WTC11 (cell line): ENCODE measurements around the gene PRAMEF2. TPM values are rescaled to one million over a fixed set of nuclear protein-coding genes. Genes with fewer than 3 reads are reported as not detected.
"Not testable (repeated sequence)": the region's sequence is repeated elsewhere in the genome, so short reads cannot be mapped to it uniquely, and the experiment has no call there.

Experiments
- ATAC-seq: fragments of 200-7000 bp; cut with Tn5 transposase; 2 replicates; pipeline ENCODE4 v1.10.0; 2021; ENCODE audit warnings: mild to moderate bottlenecking, moderate library complexity
- CTCF ChIA-PET: fragments of 300-600 bp; sonication (Branson Sonifier 250); formaldehyde crosslinking; loops from one replicate; lab custom pipeline; 2021; ENCODE audit warnings: antibody characterized with exemption; lab: Charles Lee
- POLR2A ChIA-PET: fragments of 350-600 bp; sonication (Branson Sonifier 250); formaldehyde crosslinking; loops from one replicate; lab custom pipeline; 2021; ENCODE audit warnings: antibody characterized with exemption; lab: Charles Lee
- DNase-seq: peaks from one replicate; pipeline ENCODE4 v3.0.0; 2021; ENCODE audit warnings: low spot score
- H3K27ac Mint-ChIP-seq: 2 replicates; pipeline ENCODE4 v1.8.0; 2021; ENCODE audit warnings: mixed read lengths
- H3K27me3 Mint-ChIP-seq: 2 replicates; pipeline ENCODE4 v1.8.0; 2021; ENCODE audit warnings: low read depth, mild to moderate bottlenecking, moderate library complexity, mixed read lengths
- H3K36me3 Mint-ChIP-seq: 2 replicates; pipeline ENCODE4 v1.8.0; 2021; ENCODE audit warnings: mixed read lengths
- H3K4me1 Mint-ChIP-seq: 2 replicates; pipeline ENCODE4 v1.8.0; 2022; ENCODE audit warnings: mixed read lengths
- H3K4me3 Mint-ChIP-seq: 2 replicates; pipeline ENCODE4 v1.8.0; 2021; ENCODE audit warnings: mild to moderate bottlenecking, moderate library complexity, mixed read lengths
- H3K9me3 Mint-ChIP-seq: 2 replicates; pipeline ENCODE4 v1.8.0; 2021; ENCODE audit warnings: mixed read lengths
- ELF4 ChIP-seq: sonication (generic); formaldehyde crosslinking; IDR thresholded peaks from 2 replicates; pipeline ENCODE4 v1.8.1; 2022; ENCODE audit warnings: low read depth, mild to moderate bottlenecking, moderate library complexity, missing genetic modification reagents
- ETV6 ChIP-seq: sonication (generic); formaldehyde crosslinking; IDR thresholded peaks from 2 replicates; pipeline ENCODE4 v1.8.1; 2022; ENCODE audit warnings: mild to moderate bottlenecking, missing genetic modification reagents
- FOXK1 ChIP-seq: sonication (generic); formaldehyde crosslinking; IDR thresholded peaks from 2 replicates; pipeline ENCODE4 v1.8.0; 2022; ENCODE audit warnings: mild to moderate bottlenecking, moderate library complexity, missing genetic modification reagents
- GTF2I ChIP-seq: fragments of 250-450 bp; sonication (Bioruptor Pico); conservative IDR thresholded peaks from 2 replicates; pipeline ENCODE4 v1.4.0; 2021; ENCODE audit warnings: mild to moderate bottlenecking
- JUN ChIP-seq: sonication (generic); formaldehyde crosslinking; IDR thresholded peaks from 2 replicates; pipeline ENCODE4 v1.8.0; 2023; ENCODE audit warnings: mild to moderate bottlenecking, missing genetic modification reagents
- RORB ChIP-seq: fragments of 250-450 bp; sonication (Bioruptor Pico); IDR thresholded peaks from 2 replicates; pipeline ENCODE4 v1.9.0; 2021; ENCODE audit warnings: mild to moderate bottlenecking
- ZNF138 ChIP-seq: sonication (generic); formaldehyde crosslinking; conservative IDR thresholded peaks from 2 replicates; pipeline ENCODE4 v1.8.1; 2022; ENCODE audit warnings: mild to moderate bottlenecking, moderate library complexity, missing genetic modification reagents
- ZNF232 ChIP-seq: sonication (generic); formaldehyde crosslinking; IDR thresholded peaks from 2 replicates; pipeline ENCODE4 v1.8.0; 2022; ENCODE audit warnings: mild to moderate bottlenecking, missing genetic modification reagents
- ZNF671 ChIP-seq: fragments of 250-450 bp; sonication (Bioruptor Pico); IDR thresholded peaks from 2 replicates; pipeline ENCODE4 v1.8.0; 2021; ENCODE audit warnings: mild to moderate bottlenecking
- total RNA-seq: library from RNA; stranded (reverse); gene quantifications from 3 replicates; pipeline ENCODE4 v1.2.3, GENCODE V29; 2021
- TF ChIP-seq, protein P1 (sequence below): sonication (generic); formaldehyde crosslinking; IDR thresholded peaks from 2 replicates; pipeline ENCODE4 v1.8.0; 2022; ENCODE audit warnings: mild to moderate bottlenecking, missing genetic modification reagents
- TF ChIP-seq, protein P2 (sequence below): fragments of 200-600 bp; IDR thresholded peaks from 2 replicates; pipeline ENCODE4 v1.8.0; 2022; ENCODE audit warnings: antibody characterized with exemption
- TF ChIP-seq, protein P3 (sequence below): sonication (generic); formaldehyde crosslinking; IDR thresholded peaks from 2 replicates; pipeline ENCODE4 v1.8.1; 2023; ENCODE audit warnings: mild to moderate bottlenecking, missing genetic modification reagents
- TF ChIP-seq, protein P4 (sequence below): sonication (generic); formaldehyde crosslinking; IDR thresholded peaks from 2 replicates; pipeline ENCODE4 v1.8.1; 2022; ENCODE audit warnings: low read depth, missing genetic modification reagents, borderline replicate concordance
- TF ChIP-seq, protein P5 (sequence below): fragments of 250-450 bp; sonication (Bioruptor Pico); conservative IDR thresholded peaks from 2 replicates; pipeline ENCODE4 v1.9.0; 2021; ENCODE audit warnings: mild to moderate bottlenecking
- TF ChIP-seq, protein P6 (sequence below): sonication (generic); formaldehyde crosslinking; IDR thresholded peaks from 2 replicates; pipeline ENCODE4 v1.8.1; 2023; ENCODE audit warnings: mild to moderate bottlenecking, missing genetic modification reagents, moderate library complexity

PRAMEF2 gene
- total RNA-seq, 1 experiment from 2014 or later, result not detected

DNA sequence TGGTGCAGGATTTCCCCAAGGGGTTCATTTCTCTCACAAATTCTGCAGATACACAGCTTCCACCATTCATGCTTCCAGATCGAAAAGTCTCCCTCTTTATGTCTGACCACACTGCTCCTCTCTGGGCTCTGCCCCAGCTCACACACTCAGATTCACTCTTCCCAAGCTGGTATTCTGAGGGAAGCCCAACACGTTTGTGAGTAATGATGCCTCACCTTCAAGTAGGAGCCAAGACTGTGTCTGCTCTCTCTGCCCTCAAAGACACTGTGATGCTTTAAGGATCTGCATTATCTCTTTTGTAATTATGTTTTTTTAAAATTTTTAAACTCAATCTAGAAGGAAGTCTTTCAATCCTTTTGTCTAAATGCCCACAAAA lies 45.5 kb upstream of the PRAMEF2 start (continued):
- TF ChIP-seq, protein P1, sequence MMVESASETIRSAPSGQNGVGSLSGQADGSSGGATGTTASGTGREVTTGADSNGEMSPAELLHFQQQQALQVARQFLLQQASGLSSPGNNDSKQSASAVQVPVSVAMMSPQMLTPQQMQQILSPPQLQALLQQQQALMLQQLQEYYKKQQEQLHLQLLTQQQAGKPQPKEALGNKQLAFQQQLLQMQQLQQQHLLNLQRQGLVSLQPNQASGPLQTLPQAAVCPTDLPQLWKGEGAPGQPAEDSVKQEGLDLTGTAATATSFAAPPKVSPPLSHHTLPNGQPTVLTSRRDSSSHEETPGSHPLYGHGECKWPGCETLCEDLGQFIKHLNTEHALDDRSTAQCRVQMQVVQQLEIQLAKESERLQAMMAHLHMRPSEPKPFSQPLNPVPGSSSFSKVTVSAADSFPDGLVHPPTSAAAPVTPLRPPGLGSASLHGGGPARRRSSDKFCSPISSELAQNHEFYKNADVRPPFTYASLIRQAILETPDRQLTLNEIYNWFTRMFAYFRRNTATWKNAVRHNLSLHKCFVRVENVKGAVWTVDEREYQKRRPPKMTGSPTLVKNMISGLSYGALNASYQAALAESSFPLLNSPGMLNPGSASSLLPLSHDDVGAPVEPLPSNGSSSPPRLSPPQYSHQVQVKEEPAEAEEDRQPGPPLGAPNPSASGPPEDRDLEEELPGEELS, result no peak

DNA sequence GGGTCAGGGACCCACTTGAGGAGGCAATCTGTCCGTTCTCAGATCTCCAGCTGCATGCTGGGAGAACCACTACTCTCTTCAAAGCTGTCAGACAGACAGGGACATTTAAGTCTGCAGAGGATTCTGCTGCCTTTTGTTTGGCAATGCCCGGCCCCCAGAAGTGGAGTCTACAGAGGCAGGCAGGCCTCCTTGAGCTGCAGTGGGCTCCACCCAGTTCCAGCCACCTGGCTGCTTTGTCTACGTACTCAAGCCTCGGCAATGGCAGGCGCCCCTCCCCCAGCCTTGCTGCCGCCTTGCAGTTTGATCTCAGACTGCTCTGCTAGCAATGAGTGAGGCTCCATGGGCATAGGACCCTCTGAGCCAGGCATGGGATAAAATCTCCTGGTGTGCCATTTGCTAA lies 37.8 kb upstream of the PRAMEF2 start:
- CTCF ChIA-PET, H3K27me3 Mint-ChIP-seq, H3K4me3 Mint-ChIP-seq, DNase-seq, H3K4me1 Mint-ChIP-seq, H3K27ac Mint-ChIP-seq, ATAC-seq, POLR2A ChIA-PET: not testable (repeated sequence)
- Mint-ChIP-seq H3K9me3 (peaks cover 59% of the 10 kb centered on the region), H3K36me3 (peaks cover 22% of the 10 kb centered on the region)

DNA sequence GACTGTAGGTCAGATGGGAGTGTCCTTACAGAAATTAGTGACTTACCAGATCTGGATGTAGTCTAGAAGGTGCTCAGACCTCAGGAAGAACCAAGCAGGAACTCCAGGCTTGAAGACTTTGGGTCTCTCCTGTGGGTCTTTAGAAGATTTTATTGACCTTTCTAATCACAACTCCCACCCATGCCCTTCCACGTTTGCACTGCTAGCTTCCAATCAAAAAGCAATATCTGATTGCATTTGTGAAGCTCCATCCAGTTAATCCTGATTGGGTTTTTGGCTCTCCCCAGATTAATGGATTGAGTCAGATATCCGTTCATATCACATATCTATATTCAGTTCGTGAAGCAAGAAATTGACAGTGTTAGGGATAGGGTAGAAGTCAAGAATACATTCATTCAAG lies 25.6 kb upstream of the PRAMEF2 start, which contains the start of gene PRAMEF11:
PRAMEF11 (minus strand) TSS at position 101 of the 400 bp plus-strand sequence. CDS start 2,621 bp downstream, outside the sequence.
- H3K4me1 Mint-ChIP-seq, H3K4me3 Mint-ChIP-seq, ATAC-seq, CTCF ChIA-PET, H3K27me3 Mint-ChIP-seq, H3K27ac Mint-ChIP-seq, DNase-seq, POLR2A ChIA-PET: not testable (repeated sequence)
- H3K9me3 Mint-ChIP-seq, result peaks cover 49% of the 10 kb centered on the region
- peaks cover 41% of the 10 kb centered on the region for H3K36me3 Mint-ChIP-seq

DNA sequence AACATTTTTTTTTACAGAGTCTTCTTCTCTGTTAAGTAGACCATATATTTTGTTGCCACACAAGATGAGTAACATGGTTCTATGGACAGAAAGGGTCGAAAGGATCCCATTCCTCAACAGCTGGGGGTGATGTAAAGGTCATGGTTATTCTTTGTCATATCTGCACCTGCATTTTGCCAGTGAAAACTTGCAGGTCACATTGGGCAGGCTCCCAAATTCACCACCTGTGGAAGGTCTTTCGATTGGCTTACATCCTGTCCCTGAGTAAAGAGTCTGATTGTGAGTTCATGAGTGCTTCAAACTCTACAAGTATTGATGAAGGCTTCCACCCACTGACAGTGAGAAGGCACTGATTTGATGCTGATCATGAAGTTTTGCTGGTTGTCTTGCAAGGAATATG lies 23.6 kb upstream of the PRAMEF2 start:
- Mint-ChIP-seq H3K9me3 (peaks cover 47% of the 10 kb centered on the region), H3K36me3 (peaks cover 42% of the 10 kb centered on the region)
- DNase-seq, H3K27ac Mint-ChIP-seq, H3K27me3 Mint-ChIP-seq, POLR2A ChIA-PET, H3K4me1 Mint-ChIP-seq, CTCF ChIA-PET, H3K4me3 Mint-ChIP-seq, ATAC-seq: not testable (repeated sequence)

DNA sequence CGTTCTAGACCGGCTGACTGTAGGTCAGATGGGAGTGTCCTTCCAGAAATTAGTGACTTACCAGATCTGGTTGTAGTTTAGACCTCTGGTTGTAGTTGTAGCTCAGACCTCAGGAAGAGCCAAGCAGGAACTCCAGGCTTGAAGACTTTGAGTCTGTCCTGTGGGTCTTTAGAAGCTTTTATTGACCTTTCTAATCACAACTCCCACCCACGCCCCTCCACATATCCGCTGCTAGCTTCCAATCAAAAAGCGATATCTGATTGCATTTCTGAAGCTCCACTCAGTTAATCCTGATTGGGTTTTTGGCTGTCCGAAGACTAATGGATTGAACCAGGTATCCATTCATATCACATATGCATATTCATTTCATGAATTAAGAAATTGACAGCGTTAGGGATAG lies 8.3 kb upstream of the PRAMEF2 start, which contains the start of gene HNRNPCL1:
HNRNPCL1 (minus strand) TSS at position 101 of the 400 bp plus-strand sequence. CDS start 431 bp downstream, outside the sequence.
- H3K4me1 Mint-ChIP-seq, H3K4me3 Mint-ChIP-seq, H3K27ac Mint-ChIP-seq, DNase-seq, ATAC-seq, CTCF ChIA-PET, POLR2A ChIA-PET: not testable (repeated sequence)
- Mint-ChIP-seq H3K36me3 (peaks cover 61% of the 10 kb centered on the region), H3K27me3 (peaks cover 15% of the 10 kb centered on the region), H3K9me3 (peaks cover 79% of the 10 kb centered on the region)

DNA sequence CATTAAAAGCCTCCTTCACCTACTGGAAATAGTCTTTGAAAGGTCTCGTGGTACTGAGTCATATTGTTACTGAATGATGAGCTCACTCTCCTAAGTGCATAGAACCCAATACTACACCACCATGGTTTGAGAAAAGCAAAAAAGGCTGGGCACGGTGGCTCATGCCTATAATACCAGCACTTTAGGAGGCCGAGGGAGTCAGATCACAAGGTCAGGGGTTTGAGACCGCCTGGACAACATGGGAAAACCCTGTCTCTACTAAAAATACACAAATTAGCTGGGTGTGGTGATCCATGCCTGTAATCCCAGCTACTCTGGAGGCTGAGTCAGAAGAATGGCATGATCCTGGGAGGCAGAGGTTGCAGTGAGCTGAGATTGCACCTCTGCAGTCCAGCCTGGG lies 5.1 kb upstream of the PRAMEF2 start:
- no peak for DNase-seq
- CTCF ChIA-PET, result no interaction called here
- peaks cover 21% of the 10 kb centered on the region for H3K27me3 Mint-ChIP-seq
- H3K9me3 Mint-ChIP-seq, result peaks cover 87% of the 10 kb centered on the region
- no peaks in the 10 kb centered on the region for H3K4me1 Mint-ChIP-seq
- H3K27ac Mint-ChIP-seq, result no peak overlapping the region
- POLR2A ChIA-PET, result no interaction called here
- no peak for ATAC-seq
- H3K4me3 Mint-ChIP-seq, result no peak overlapping the region
- TF ChIP-seq GTF2I (CRISPR knock-in tag) (no peak), RORB (no peak), FOXK1 (CRISPR knock-in tag) (no peak), ELF4 (CRISPR knock-in tag) (no peak), ZNF138 (CRISPR knock-in tag) (no peak), ETV6 (CRISPR knock-in tag) (no peak), ZNF671 (CRISPR knock-in tag) (no peak), JUN (CRISPR knock-in tag) (no peak), ZNF232 (CRISPR knock-in tag) (no peak)
- TF ChIP-seq, protein P2, sequence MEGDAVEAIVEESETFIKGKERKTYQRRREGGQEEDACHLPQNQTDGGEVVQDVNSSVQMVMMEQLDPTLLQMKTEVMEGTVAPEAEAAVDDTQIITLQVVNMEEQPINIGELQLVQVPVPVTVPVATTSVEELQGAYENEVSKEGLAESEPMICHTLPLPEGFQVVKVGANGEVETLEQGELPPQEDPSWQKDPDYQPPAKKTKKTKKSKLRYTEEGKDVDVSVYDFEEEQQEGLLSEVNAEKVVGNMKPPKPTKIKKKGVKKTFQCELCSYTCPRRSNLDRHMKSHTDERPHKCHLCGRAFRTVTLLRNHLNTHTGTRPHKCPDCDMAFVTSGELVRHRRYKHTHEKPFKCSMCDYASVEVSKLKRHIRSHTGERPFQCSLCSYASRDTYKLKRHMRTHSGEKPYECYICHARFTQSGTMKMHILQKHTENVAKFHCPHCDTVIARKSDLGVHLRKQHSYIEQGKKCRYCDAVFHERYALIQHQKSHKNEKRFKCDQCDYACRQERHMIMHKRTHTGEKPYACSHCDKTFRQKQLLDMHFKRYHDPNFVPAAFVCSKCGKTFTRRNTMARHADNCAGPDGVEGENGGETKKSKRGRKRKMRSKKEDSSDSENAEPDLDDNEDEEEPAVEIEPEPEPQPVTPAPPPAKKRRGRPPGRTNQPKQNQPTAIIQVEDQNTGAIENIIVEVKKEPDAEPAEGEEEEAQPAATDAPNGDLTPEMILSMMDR, result no peak
- TF ChIP-seq, protein P3, sequence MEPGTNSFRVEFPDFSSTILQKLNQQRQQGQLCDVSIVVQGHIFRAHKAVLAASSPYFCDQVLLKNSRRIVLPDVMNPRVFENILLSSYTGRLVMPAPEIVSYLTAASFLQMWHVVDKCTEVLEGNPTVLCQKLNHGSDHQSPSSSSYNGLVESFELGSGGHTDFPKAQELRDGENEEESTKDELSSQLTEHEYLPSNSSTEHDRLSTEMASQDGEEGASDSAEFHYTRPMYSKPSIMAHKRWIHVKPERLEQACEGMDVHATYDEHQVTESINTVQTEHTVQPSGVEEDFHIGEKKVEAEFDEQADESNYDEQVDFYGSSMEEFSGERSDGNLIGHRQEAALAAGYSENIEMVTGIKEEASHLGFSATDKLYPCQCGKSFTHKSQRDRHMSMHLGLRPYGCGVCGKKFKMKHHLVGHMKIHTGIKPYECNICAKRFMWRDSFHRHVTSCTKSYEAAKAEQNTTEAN (CRISPR knock-in tag), result no peak
- TF ChIP-seq, protein P4, sequence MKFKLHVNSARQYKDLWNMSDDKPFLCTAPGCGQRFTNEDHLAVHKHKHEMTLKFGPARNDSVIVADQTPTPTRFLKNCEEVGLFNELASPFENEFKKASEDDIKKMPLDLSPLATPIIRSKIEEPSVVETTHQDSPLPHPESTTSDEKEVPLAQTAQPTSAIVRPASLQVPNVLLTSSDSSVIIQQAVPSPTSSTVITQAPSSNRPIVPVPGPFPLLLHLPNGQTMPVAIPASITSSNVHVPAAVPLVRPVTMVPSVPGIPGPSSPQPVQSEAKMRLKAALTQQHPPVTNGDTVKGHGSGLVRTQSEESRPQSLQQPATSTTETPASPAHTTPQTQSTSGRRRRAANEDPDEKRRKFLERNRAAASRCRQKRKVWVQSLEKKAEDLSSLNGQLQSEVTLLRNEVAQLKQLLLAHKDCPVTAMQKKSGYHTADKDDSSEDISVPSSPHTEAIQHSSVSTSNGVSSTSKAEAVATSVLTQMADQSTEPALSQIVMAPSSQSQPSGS (CRISPR knock-in tag), result no peak
- TF ChIP-seq, protein P5, sequence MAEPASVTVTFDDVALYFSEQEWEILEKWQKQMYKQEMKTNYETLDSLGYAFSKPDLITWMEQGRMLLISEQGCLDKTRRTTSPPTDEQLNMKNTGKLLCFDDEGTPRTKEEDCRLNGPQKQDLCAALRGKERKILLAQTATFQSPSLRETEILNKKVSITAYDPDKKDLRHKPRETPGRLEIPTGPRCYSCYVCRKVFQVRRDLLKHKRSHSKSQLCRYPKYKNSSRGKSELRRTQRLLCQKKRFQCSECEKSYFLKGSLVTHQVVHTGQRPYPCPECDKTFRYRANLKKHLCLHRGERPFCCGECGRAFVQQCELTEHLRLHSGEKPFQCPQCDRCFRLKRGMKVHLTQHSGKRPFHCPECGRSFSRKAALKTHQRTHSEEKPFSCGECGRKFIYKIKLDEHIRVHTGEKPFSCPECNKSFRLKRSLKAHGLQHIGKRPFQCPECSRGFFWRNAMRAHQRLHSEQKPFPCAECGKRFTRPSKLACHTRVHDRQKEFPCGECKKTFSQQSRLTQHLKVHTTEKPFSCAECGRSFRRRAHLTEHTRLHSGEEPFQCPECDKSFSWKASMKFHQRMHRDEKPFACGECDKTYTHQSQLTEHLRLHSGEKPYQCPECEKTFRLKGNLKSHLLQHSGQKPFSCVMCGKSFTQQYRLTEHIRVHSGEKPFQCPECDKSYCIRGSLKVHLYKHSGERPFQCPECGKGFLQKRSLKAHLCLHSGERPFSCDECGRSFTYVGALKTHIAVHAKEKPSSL (CRISPR knock-in tag), result no peak
- TF ChIP-seq, protein P6, sequence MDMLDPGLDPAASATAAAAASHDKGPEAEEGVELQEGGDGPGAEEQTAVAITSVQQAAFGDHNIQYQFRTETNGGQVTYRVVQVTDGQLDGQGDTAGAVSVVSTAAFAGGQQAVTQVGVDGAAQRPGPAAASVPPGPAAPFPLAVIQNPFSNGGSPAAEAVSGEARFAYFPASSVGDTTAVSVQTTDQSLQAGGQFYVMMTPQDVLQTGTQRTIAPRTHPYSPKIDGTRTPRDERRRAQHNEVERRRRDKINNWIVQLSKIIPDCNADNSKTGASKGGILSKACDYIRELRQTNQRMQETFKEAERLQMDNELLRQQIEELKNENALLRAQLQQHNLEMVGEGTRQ (CRISPR knock-in tag), result no peak
- H3K36me3 Mint-ChIP-seq, result peaks cover 78% of the 10 kb centered on the region
